Endometrium (tissue), 2 donors: ENCODE data around the gene CTNNBL1.

Experiments
- FAIRE-seq: peaks from 2 replicates; lab custom pipeline; 2012; peaks lifted over from hg19 to GRCh38; lab: Jason Lieb, UNC
- donor health status: control.
- donor health status: control.

CTNNBL1 gene

GRCh38 chr20:37919389-37920040 lies 225.7 kb downstream of the CTNNBL1 start:
- no peak for FAIRE-seq

GRCh38 chr20:37920270-37920669 lies 226.4 kb downstream of the CTNNBL1 start:
- no peak for FAIRE-seq

GRCh38 chr20:37920679-37921322 lies 227.0 kb downstream of the CTNNBL1 start:
- no peak for FAIRE-seq

- no peak for FAIRE-seq
These were observed 227.6 kb downstream of the CTNNBL1 start for GRCh38 chr20:37921341-37921929.
